HG02981 (cell line): Measurements from ENCODE around the gene RAB17.
"Not testable (repeated sequence)": the region's sequence is repeated elsewhere in the genome, so short reads cannot be mapped to it uniquely, and the experiment has no call there.

Experiments used
- ATAC-seq: cut with Tn5 transposase; IDR thresholded peaks from one replicate; pipeline ENCODE4 v1.9.1; 2021; ENCODE audit warnings: mild to moderate bottlenecking, moderate library complexity; ENCODE audit not compliant: unreplicated experiment

RAB17 gene

GRCh38 chr2:237600205-237600846, 9.8 kb upstream of the RAB17 start:
- ATAC-seq: no peak

GRCh38 chr2:237599465-237600110, 9.1 kb upstream of the RAB17 start:
- ATAC-seq: no peak

- ATAC-seq: no peak
Observed at GRCh38 chr2:237598468-237599208, 8.1 kb upstream of the RAB17 start.

- ATAC-seq: no peak
Observed at GRCh38 chr2:237597196-237598145, 6.9 kb upstream of the RAB17 start.

- ATAC-seq: no peak
Observed at GRCh38 chr2:237596520-237597195, 6.1 kb upstream of the RAB17 start.

- ATAC-seq: not testable (repeated sequence)
Observed at GRCh38 chr2:237595829-237596519, 5.4 kb upstream of the RAB17 start.

GRCh38 chr2:237594514-237594871, 4.0 kb upstream of the RAB17 start:
- ATAC-seq: no peak

- ATAC-seq: no peak
Observed at GRCh38 chr2:237593596-237594320, 3.2 kb upstream of the RAB17 start.

- no peak for ATAC-seq
Observed at GRCh38 chr2:237593036-237593435, 2.5 kb upstream of the RAB17 start.

- ATAC-seq: no peak
Observed at GRCh38 chr2:237592425-237592980, 2.0 kb upstream of the RAB17 start.

GRCh38 chr2:237591141-237591881, 777 bp upstream of the RAB17 start:
- ATAC-seq: no peak

GRCh38 chr2:237588044-237588696, 2.4 kb downstream of the RAB17 start:
- ATAC-seq: no peak

- ATAC-seq: no peak
Observed at GRCh38 chr2:237585590-237586221, 4.8 kb downstream of the RAB17 start.

- no peak for ATAC-seq
Observed at GRCh38 chr2:237583385-237584295, 6.9 kb downstream of the RAB17 start.

- ATAC-seq: no peak
Observed at GRCh38 chr2:237581751-237582746, 8.5 kb downstream of the RAB17 start.
